ENCODE results near the gene VPS41.

Gene VPS41

GRCh38 chr7:38801786-38802185 lies 107.2 kb downstream of the VPS41 start:
- DNase-seq, result no peak

GRCh38 chr7:38798552-38799267 lies 110.3 kb downstream of the VPS41 start:
- no peak for DNase-seq

GRCh38 chr7:38796626-38797501 lies 112.1 kb downstream of the VPS41 start:
- peak; percentile 53 for DNase-seq

GRCh38 chr7:38795593-38795992 lies 113.4 kb downstream of the VPS41 start:
- DNase-seq, result no peak

GRCh38 chr7:38781991-38782390 lies 127.0 kb downstream of the VPS41 start:
- DNase-seq, result peak; percentile 15

- no peak for DNase-seq
These were observed 131.4 kb downstream of the VPS41 start for GRCh38 chr7:38777609-38778008.

- peak; percentile 99 for DNase-seq
These were observed 133.3 kb downstream of the VPS41 start for GRCh38 chr7:38775506-38776175.

GRCh38 chr7:38773430-38773829 lies 135.6 kb downstream of the VPS41 start:
- no peak for DNase-seq

- DNase-seq, result no peak
These were observed 148.8 kb downstream of the VPS41 start for GRCh38 chr7:38760226-38760625.

GRCh38 chr7:38759028-38759427 lies 150.0 kb downstream of the VPS41 start:
- no peak for DNase-seq

GRCh38 chr7:38757931-38758330 lies 151.1 kb downstream of the VPS41 start:
- no peak for DNase-seq

- no peak for DNase-seq
These were observed 152.5 kb downstream of the VPS41 start for GRCh38 chr7:38756521-38756920.

GRCh38 chr7:38753347-38753746 lies 155.6 kb downstream of the VPS41 start:
- no peak for DNase-seq

GRCh38 chr7:38751416-38751815 lies 157.6 kb downstream of the VPS41 start:
- no peak for DNase-seq

- DNase-seq, result peak; percentile 43
These were observed 160.9 kb downstream of the VPS41 start for GRCh38 chr7:38748056-38748610.

- no peak for DNase-seq
These were observed 162.6 kb downstream of the VPS41 start for GRCh38 chr7:38746438-38746837.

GRCh38 chr7:38744746-38745145 lies 164.2 kb downstream of the VPS41 start:
- DNase-seq, result no peak

GRCh38 chr7:38743899-38744298 lies 165.1 kb downstream of the VPS41 start:
- no peak for DNase-seq

- no peak for DNase-seq
These were observed 168.9 kb downstream of the VPS41 start for GRCh38 chr7:38740041-38740440.

GRCh38 chr7:38736138-38736537 lies 172.9 kb downstream of the VPS41 start:
- peak; percentile 33 for DNase-seq

- no peak for DNase-seq
These were observed 177.8 kb downstream of the VPS41 start for GRCh38 chr7:38731215-38731614.

- DNase-seq, result no peak
These were observed 180.8 kb downstream of the VPS41 start for GRCh38 chr7:38728145-38728544.

Data from NCI-H1092 (cell line).